GM13976 (cell line): Measurements from ENCODE around the gene EGR1.
"Not testable (repeated sequence)": the region's sequence is repeated elsewhere in the genome, so short reads cannot be mapped to it uniquely, and the experiment has no call there.

Experiments
- DNase-seq: peaks from one replicate; pipeline ENCODE4 v3.0.0; 2012; ENCODE audit warnings: low spot score
- in situ Hi-C: fragments of 300-500 bp; cut with MboI; formaldehyde crosslinking; loops from one replicate; pipeline ENCODE4 v1.12.0; 2022; ENCODE audit warnings: low sequenced_read_pairs, mixed read lengths, inconsistent platforms; ENCODE audit not compliant: unreplicated experiment
- TF ChIP-seq, protein P1 (sequence below): IDR thresholded peaks from 2 replicates; pipeline ENCODE4 v1.5.1; 2012; ENCODE audit warnings: borderline replicate concordance, mild to moderate bottlenecking; ENCODE audit not compliant: insufficient read depth; ENCODE audit errors: extremely low read depth, missing control alignments, control extremely low read depth

EGR1 gene

DNA sequence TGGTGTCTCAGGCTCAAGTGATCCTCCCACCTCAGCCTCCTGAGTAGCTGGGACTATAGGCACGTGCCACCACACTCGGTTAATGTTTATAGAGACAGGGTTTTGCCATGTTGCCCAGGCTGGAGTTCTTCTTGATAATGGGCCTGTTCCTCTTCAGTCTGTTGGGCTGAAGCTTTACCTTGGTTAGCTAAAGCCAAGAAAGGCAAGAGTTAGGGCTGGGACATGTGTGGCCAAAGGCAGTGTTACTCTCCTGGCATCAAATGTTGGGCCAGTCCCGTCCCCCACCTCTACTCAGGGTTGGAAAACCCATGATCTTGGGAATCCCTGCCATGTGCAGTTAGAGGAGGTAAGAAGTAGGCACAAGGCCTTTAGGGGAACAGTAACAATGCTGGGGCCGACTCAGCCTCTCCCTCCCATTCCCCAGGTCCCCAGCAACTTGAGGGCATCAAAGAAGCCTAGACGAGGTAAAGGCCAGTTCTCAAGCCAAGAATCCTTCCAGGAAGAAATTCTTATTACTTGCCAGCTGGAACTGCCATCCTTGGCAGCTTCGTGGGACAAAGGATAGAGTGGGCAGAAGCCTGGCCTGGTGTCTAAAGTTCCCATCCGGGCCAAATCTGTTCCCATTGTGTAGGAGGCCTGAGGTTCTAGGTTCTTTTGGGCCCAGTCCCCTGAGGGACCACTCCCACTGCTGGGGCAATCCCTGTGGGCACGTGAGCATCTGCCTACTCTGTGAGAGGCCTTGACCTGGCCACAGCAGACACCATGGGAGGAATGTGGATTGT, 4.5 kb downstream of the EGR1 start:
- DNase-seq = no peak
- in situ Hi-C loops = no loop called here
- TF ChIP-seq, protein P1, sequence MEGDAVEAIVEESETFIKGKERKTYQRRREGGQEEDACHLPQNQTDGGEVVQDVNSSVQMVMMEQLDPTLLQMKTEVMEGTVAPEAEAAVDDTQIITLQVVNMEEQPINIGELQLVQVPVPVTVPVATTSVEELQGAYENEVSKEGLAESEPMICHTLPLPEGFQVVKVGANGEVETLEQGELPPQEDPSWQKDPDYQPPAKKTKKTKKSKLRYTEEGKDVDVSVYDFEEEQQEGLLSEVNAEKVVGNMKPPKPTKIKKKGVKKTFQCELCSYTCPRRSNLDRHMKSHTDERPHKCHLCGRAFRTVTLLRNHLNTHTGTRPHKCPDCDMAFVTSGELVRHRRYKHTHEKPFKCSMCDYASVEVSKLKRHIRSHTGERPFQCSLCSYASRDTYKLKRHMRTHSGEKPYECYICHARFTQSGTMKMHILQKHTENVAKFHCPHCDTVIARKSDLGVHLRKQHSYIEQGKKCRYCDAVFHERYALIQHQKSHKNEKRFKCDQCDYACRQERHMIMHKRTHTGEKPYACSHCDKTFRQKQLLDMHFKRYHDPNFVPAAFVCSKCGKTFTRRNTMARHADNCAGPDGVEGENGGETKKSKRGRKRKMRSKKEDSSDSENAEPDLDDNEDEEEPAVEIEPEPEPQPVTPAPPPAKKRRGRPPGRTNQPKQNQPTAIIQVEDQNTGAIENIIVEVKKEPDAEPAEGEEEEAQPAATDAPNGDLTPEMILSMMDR = no peak

DNA sequence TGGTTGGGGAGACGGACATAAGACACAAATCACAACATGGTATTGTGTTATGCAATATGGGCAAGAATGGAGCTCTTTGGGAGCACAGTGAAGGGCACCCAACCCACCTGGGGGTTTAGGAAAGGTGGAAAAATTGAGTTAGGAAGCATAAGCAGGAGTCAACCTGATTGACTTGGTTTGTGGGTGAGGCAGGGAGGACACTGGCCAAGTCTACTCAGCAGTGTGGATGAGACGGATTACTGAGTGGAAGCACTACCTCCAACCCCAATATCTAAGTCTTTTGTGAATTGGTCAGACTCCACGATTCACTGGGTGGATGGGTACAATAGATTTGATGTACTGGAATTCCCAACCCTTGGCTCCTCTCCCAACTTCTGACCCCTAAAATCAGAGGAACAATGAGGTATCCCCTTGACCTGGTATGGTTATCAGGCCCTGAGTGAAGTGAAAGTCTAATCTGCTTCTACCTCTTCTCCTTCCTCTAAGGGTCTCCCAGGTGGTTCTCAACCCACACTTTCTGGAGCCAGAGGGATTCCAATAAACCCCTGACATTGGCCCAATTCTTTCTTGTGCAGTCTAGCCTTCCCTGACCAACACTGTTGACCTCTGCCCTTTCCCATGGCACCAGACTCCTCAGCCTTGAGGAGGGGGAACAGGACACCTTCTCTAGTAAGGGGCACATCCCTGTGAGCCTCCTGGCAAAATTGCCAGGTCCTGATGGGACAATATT, 5.2 kb downstream of the EGR1 start:
- in situ Hi-C loops = no loop called here

DNA sequence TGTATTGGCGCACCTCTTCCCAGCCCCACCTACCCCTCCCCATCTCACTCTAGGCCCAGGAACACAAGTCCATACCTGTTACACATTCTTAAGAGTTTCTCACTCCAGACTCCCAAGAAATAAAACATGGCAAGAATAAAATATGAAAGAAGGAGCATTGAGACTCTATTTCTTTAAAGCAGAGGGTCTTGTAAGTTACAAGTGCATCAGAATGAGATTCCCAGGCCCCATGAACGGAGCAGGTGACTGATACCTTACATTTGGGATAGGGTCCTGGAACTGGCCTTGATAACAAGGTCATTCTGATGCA, 5.7 kb downstream of the EGR1 start:
- TF ChIP-seq, protein P1 = no peak
- DNase-seq = no peak
- in situ Hi-C loops = no loop called here

More for the DNA sequence above, 5.2 kb downstream of the EGR1 start:
- TF ChIP-seq, protein P1 = no peak
- DNase-seq = no peak

- TF ChIP-seq, protein P1 = no peak
- in situ Hi-C loops = no loop called here
- no peak for DNase-seq
Measured at GRCh38 chr5:138472353-138472752, 7.1 kb downstream of the EGR1 start.

DNA sequence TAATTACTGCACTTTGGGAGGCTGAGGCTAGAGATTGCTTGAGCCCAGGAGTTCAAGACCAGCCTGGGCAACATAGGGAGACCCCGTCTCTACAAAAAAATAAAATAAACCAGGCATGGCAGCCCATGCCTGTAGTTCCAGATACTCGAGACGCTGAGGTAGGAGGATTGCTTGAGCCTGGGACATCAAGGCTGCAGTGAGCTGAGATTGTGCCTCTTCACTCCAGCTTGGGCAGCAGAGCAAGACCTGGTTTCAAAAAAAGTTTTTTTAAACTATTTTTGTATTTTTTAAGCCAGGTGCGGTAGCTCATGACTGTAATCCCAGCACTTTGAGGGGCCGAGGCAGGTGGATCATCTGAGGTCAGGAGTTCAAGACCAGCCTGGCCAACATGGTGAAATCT, 7.9 kb downstream of the EGR1 start:
- DNase-seq, in situ Hi-C loops: not testable (repeated sequence)

DNA sequence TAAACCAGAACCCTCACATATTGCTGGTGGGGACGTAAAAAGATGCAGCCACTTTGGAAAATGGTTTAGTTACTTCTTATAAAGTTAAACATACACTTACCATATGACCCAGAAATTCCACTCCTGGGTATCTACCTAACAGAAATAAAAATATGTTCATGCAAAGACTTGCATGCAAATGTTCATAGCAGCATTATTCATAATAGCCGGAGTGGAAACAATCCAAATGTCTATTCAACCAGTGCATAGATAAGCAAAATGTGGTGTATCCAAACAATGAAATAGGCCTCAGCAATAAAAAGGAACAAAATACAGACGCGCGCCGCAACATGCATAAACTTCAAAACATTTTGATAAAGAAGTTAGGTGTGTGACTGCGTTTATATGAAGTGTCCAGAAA, 11.6 kb downstream of the EGR1 start:
- no peak for DNase-seq
- TF ChIP-seq, protein P1 = no peak
- in situ Hi-C loops = no loop called here

- DNase-seq = no peak
- TF ChIP-seq, protein P1 = no peak
- in situ Hi-C loops = no loop called here
Measured at GRCh38 chr5:138482638-138483037, 17.4 kb downstream of the EGR1 start.
